ENCODE measurements around the gene OR5D16. TPM values are rescaled to one million over a fixed set of nuclear protein-coding genes. Genes with fewer than 3 reads are reported as not detected.

The OR5D16 gene
- total RNA-seq, 2 experiments from 2014 or later: not detected

DNA sequence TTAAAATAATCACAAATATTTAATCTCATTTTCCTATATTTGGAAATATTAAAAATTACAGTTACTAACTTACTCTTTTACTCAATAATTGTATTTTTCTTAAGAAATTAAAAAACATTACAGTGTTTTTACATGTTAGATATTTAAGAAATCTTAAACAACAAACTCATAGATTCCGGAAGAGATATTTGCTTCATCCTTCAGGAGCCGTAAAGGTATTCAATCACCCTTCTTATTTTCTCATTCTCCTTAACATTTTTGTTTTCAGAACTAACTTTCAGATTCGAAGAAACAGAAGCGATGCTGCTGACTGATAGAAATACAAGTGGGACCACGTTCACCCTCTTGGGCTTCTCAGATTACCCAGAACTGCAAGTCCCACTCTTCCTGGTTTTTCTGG is 19.2 kb upstream of the OR5D16 start, which contains the start of gene OR5D18:
Gene OR5D18 (plus strand): TSS at position 301 of the 400 bp plus-strand sequence. CDS start 0 bp downstream, at position 301.
- Histone ChIP-seq H3K9me3 (ENCODE audit: low read length) (no peaks in the 10 kb centered on the region), H3K9me2 (ENCODE audit: insufficient read depth, low read length) (no peaks in the 10 kb centered on the region), H3K4me1 (ENCODE audit: insufficient read depth, low read length, poor library complexity, severe bottlenecking) (no peaks in the 10 kb centered on the region), H3K36me3 (ENCODE audit: insufficient read depth, low read length) (no peaks in the 10 kb centered on the region), H3K4me2 (ENCODE audit: low read length) (no peak within 1 kb of the TSS), H2AFZ (ENCODE audit: low read length) (no peak within 1 kb of the TSS), H3K79me2 (ENCODE audit: insufficient read depth, low read depth, low read length) (no peaks in the 10 kb centered on the region), H3K4me3 (ENCODE audit: low read depth, low read length, poor library complexity, severe bottlenecking) (no peak within 1 kb of the TSS), H3K27ac (ENCODE audit: low read depth, low read length, poor library complexity, severe bottlenecking) (no peak within 1 kb of the TSS), H4K20me1 (ENCODE audit: insufficient read depth, low read length) (no peaks in the 10 kb centered on the region)
- POLR2A ChIA-PET: no interaction called here
- no TSS peak for BruUV-seq (replicated peaks)
- CTCF ChIA-PET (ENCODE audit: unreplicated experiment): no interaction called here
- no peak for DNase-seq (ENCODE audit: low spot score)
- TF ChIP-seq, protein P1, sequence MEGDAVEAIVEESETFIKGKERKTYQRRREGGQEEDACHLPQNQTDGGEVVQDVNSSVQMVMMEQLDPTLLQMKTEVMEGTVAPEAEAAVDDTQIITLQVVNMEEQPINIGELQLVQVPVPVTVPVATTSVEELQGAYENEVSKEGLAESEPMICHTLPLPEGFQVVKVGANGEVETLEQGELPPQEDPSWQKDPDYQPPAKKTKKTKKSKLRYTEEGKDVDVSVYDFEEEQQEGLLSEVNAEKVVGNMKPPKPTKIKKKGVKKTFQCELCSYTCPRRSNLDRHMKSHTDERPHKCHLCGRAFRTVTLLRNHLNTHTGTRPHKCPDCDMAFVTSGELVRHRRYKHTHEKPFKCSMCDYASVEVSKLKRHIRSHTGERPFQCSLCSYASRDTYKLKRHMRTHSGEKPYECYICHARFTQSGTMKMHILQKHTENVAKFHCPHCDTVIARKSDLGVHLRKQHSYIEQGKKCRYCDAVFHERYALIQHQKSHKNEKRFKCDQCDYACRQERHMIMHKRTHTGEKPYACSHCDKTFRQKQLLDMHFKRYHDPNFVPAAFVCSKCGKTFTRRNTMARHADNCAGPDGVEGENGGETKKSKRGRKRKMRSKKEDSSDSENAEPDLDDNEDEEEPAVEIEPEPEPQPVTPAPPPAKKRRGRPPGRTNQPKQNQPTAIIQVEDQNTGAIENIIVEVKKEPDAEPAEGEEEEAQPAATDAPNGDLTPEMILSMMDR (conservative IDR thresholded peaks at IDR 0.05; ENCODE audit: low read length): no peak
- TF ChIP-seq EZH2phosphoT487 (IDR thresholded peaks at IDR 0.05; ENCODE audit: borderline replicate concordance, low read depth, low read length): no peak
- intact Hi-C loops (cut with micrococcal nuclease; ENCODE audit: unreplicated experiment): no loop called here

DNA sequence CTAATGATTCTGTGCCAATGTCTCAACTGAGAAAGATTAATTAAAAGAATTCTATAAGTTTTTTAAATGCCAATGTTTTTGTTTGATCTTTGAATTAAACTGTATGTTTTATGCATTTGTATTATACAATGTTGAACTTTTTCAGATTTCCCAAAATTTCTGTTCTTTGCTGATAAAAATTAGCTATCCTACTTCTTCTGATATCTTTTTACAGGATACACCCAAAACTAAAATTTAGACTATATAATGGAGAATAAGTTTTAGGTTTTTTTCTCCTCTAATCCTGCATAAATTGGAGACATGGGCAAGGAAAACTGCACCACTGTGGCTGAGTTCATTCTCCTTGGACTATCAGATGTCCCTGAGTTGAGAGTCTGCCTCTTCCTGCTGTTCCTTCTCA is 11.6 kb upstream of the OR5D16 start, which contains the start of gene OR5L2:
Gene OR5L2 (plus strand): TSS at position 301 of the 400 bp plus-strand sequence. CDS start 0 bp downstream, at position 301.
- Histone ChIP-seq H4K20me1 (ENCODE audit: insufficient read depth, low read length) (no peaks in the 10 kb centered on the region), H2AFZ (ENCODE audit: low read length) (no peak within 1 kb of the TSS), H3K9me2 (ENCODE audit: insufficient read depth, low read length) (no peaks in the 10 kb centered on the region), H3K4me3 (ENCODE audit: low read depth, low read length, poor library complexity, severe bottlenecking) (no peak within 1 kb of the TSS), H3K79me2 (ENCODE audit: insufficient read depth, low read depth, low read length) (no peaks in the 10 kb centered on the region), H3K4me1 (ENCODE audit: insufficient read depth, low read length, poor library complexity, severe bottlenecking) (no peaks in the 10 kb centered on the region), H3K9me3 (ENCODE audit: low read length) (no peaks in the 10 kb centered on the region), H3K4me2 (ENCODE audit: low read length) (no peak within 1 kb of the TSS), H3K36me3 (ENCODE audit: insufficient read depth, low read length) (no peaks in the 10 kb centered on the region), H3K27ac (ENCODE audit: low read depth, low read length, poor library complexity, severe bottlenecking) (no peak within 1 kb of the TSS)
- TF ChIP-seq, protein P1 (conservative IDR thresholded peaks at IDR 0.05; ENCODE audit: low read length): no peak
- TF ChIP-seq EZH2phosphoT487 (IDR thresholded peaks at IDR 0.05; ENCODE audit: borderline replicate concordance, low read depth, low read length): no peak
- DNase-seq (ENCODE audit: low spot score): no peak
- POLR2A ChIA-PET: no interaction called here
- no TSS peak for BruUV-seq (replicated peaks)
- intact Hi-C loops (cut with micrococcal nuclease; ENCODE audit: unreplicated experiment): no loop called here
- CTCF ChIA-PET (ENCODE audit: unreplicated experiment): no interaction called here

DNA sequence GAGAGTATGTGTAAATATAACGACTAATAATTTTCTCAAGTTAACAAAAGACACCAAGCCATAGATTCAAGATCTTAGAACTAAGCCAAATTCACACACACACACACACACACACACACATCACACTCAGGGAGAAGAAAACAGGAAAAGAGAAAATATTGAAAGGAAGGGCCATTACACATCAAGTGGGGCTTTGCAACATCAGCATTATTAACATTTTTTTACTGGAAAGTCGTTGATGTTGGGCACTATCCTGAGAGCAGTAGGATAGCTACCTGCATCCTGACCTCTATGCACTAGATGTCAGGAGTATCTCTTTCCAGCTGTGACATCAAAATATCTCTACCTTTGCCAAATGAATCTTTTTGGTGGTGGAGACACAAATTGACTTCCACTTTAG is 8.9 kb downstream of the OR5D16 start:
- Histone ChIP-seq H3K4me1 (ENCODE audit: insufficient read depth, low read length, poor library complexity, severe bottlenecking) (no peaks in the 10 kb centered on the region), H3K79me2 (ENCODE audit: insufficient read depth, low read depth, low read length) (no peaks in the 10 kb centered on the region), H3K4me3 (ENCODE audit: low read depth, low read length, poor library complexity, severe bottlenecking) (no peak overlapping the region), H3K4me2 (ENCODE audit: low read length) (no peak overlapping the region), H3K9me3 (ENCODE audit: low read length) (no peaks in the 10 kb centered on the region), H3K27ac (ENCODE audit: low read depth, low read length, poor library complexity, severe bottlenecking) (no peak overlapping the region), H3K9me2 (ENCODE audit: insufficient read depth, low read length) (no peaks in the 10 kb centered on the region), H3K36me3 (ENCODE audit: insufficient read depth, low read length) (no peaks in the 10 kb centered on the region), H2AFZ (ENCODE audit: low read length) (no peak overlapping the region), H4K20me1 (ENCODE audit: insufficient read depth, low read length) (no peaks in the 10 kb centered on the region)
- no TSS peak for BruUV-seq (replicated peaks)
- intact Hi-C loops (cut with micrococcal nuclease; ENCODE audit: unreplicated experiment): no loop called here
- ChIA-PET CTCF (ENCODE audit: unreplicated experiment) (no interaction called here), POLR2A (interaction anchor here (0.8 kb wide), 1 partner anchor 701 kb away, joined by 3 read pairs; no protein-coding TSS in a partner anchor)
- no peak for DNase-seq (ENCODE audit: low spot score)
- TF ChIP-seq, protein P1 (conservative IDR thresholded peaks at IDR 0.05; ENCODE audit: low read length): no peak
- TF ChIP-seq EZH2phosphoT487 (IDR thresholded peaks at IDR 0.05; ENCODE audit: borderline replicate concordance, low read depth, low read length): no peak
